ENCODE data around the gene CITED4. TPM values are rescaled to one million over a fixed set of nuclear protein-coding genes. Genes with fewer than 3 reads are reported as not detected.

CITED4 gene
- polyA plus RNA-seq, 1 donor (not counting 4 experiments of a cell fraction or from before 2014, with no cell fraction given), result 11.2 TPM

- DNase-seq (ENCODE audit: low read depth, low spot score), result no peak
- Histone ChIP-seq H4K20me1 (ENCODE audit: control insufficient read depth, extremely low read depth, insufficient read depth, low read length) (no peaks in the 10 kb centered on the region), H3K27ac (ENCODE audit: control insufficient read depth, insufficient read depth, low read length) (no peak overlapping the region), H3K4me2 (ENCODE audit: control insufficient read depth, extremely low read depth, insufficient read depth, low read depth, low read length) (no peak overlapping the region), H3K9ac (ENCODE audit: control insufficient read depth, extremely low read depth, insufficient read depth, low read length) (no peak overlapping the region), H3K27me3 (ENCODE audit: control insufficient read depth, extremely low read depth, insufficient read depth, low read length) (peaks cover 4% of the 10 kb centered on the region), H3K4me3 (ENCODE audit: control insufficient read depth in 2 of 3, extremely low read depth in 1 of 3, insufficient read depth in 2 of 3, low read depth in 1 of 3, low read length in 3 of 3) (no peak overlapping the region), H3K4me1 (ENCODE audit: control insufficient read depth, extremely low read depth, insufficient read depth, low read length) (no peaks in the 10 kb centered on the region), H3K9me3 (ENCODE audit: control insufficient read depth, low read depth, low read length) (no peaks in the 10 kb centered on the region), H3K9me1 (ENCODE audit: control insufficient read depth, extremely low read depth, insufficient read depth, low read length) (no peaks in the 10 kb centered on the region), H3K36me3 (ENCODE audit: control insufficient read depth in 2 of 2, extremely low read depth in 1 of 2, insufficient read depth in 2 of 2, low read length in 2 of 2) (no peaks in the 10 kb centered on the region), H3K79me2 (ENCODE audit: control insufficient read depth, insufficient read depth, low read length) (no peaks in the 10 kb centered on the region), H2AFZ (ENCODE audit: control insufficient read depth, low read length) (no peak overlapping the region)
- no peak for FAIRE-seq
- dilution Hi-C loops (cut with MboI; ENCODE audit: extremely low pct_ligation_motif_present, low sequenced_read_pairs), result no loop called here
- TF ChIP-seq CTCF (optimal IDR thresholded peaks at IDR 0.05 in 1 of 3, IDR thresholded peaks at IDR 0.05 in 1 of 3, conservative IDR thresholded peaks at IDR 0.05 in 1 of 3; ENCODE audit: extremely low read depth in 1 of 3, insufficient read depth in 2 of 3, low read length in 3 of 3) (no peak), EZH2 (IDR thresholded peaks at IDR 0.05; ENCODE audit: low read length) (no peak)
Measured at GRCh38 chr1:40844887-40845878, 17.0 kb downstream of the CITED4 start.

GRCh38 chr1:40844079-40844478 is 18.1 kb downstream of the CITED4 start:
- H3K9me3 ChIP-seq (ENCODE audit: control insufficient read depth, low read depth, low read length), result no peaks in the 10 kb centered on the region
- H3K9ac ChIP-seq (ENCODE audit: control insufficient read depth, extremely low read depth, insufficient read depth, low read length), result no peak overlapping the region
- no peak overlapping the region for H2AFZ ChIP-seq (ENCODE audit: control insufficient read depth, low read length)
- H3K4me2 ChIP-seq (ENCODE audit: control insufficient read depth, extremely low read depth, insufficient read depth, low read depth, low read length), result no peak overlapping the region
- H3K36me3 ChIP-seq (ENCODE audit: control insufficient read depth in 2 of 2, extremely low read depth in 1 of 2, insufficient read depth in 2 of 2, low read length in 2 of 2), result no peaks in the 10 kb centered on the region
- H4K20me1 ChIP-seq (ENCODE audit: control insufficient read depth, extremely low read depth, insufficient read depth, low read length), result no peaks in the 10 kb centered on the region
- no peak overlapping the region for H3K27ac ChIP-seq (ENCODE audit: control insufficient read depth, insufficient read depth, low read length)
- no peaks in the 10 kb centered on the region for H3K79me2 ChIP-seq (ENCODE audit: control insufficient read depth, insufficient read depth, low read length)
- no peaks in the 10 kb centered on the region for H3K9me1 ChIP-seq (ENCODE audit: control insufficient read depth, extremely low read depth, insufficient read depth, low read length)
- dilution Hi-C loops (cut with MboI; ENCODE audit: extremely low pct_ligation_motif_present, low sequenced_read_pairs), result no loop called here
- FAIRE-seq (no peak), DNase-seq (ENCODE audit: low read depth, low spot score) (no peak)
- no peaks in the 10 kb centered on the region for H3K4me1 ChIP-seq (ENCODE audit: control insufficient read depth, extremely low read depth, insufficient read depth, low read length)
- H3K27me3 ChIP-seq (ENCODE audit: control insufficient read depth, extremely low read depth, insufficient read depth, low read length), result peaks cover 4% of the 10 kb centered on the region
- no peak overlapping the region for H3K4me3 ChIP-seq (ENCODE audit: control insufficient read depth in 2 of 3, extremely low read depth in 1 of 3, insufficient read depth in 2 of 3, low read depth in 1 of 3, low read length in 3 of 3)
- TF ChIP-seq EZH2 (IDR thresholded peaks at IDR 0.05; ENCODE audit: low read length) (no peak), CTCF (optimal IDR thresholded peaks at IDR 0.05 in 1 of 3, IDR thresholded peaks at IDR 0.05 in 1 of 3, conservative IDR thresholded peaks at IDR 0.05 in 1 of 3; ENCODE audit: extremely low read depth in 1 of 3, insufficient read depth in 2 of 3, low read length in 3 of 3) (no peak)

Measured in keratinocyte (primary cell).